CD4-positive, alpha-beta T cell (primary cell): ENCODE data around the gene UQCC2. TPM values are rescaled to one million over a fixed set of nuclear protein-coding genes. Genes with fewer than 3 reads are reported as not detected.

Experiments used
- ATAC-seq: fragments of 200-7000 bp; cut with Tn5 transposase; one replicate; pipeline ENCODE4 v1.10.0; 2022; ENCODE audit warnings: mild to moderate bottlenecking; ENCODE audit not compliant: poor library complexity
- CTCF ChIA-PET: fragments of 350-600 bp; sonication (Branson Sonifier 250); formaldehyde crosslinking; loops from one replicate; lab custom pipeline; 2021; ENCODE audit warnings: antibody characterized with exemption, inconsistent platforms; lab: Charles Lee
- POLR2A ChIA-PET: fragments of 350-600 bp; sonication (Branson Sonifier 250); formaldehyde crosslinking; loops from one replicate; lab custom pipeline; 2021; ENCODE audit warnings: antibody characterized with exemption, inconsistent platforms; lab: Charles Lee
- DNase-seq, 14 experiments: peaks; one replicate each; pipeline ENCODE4 v3.0.0-alpha.2; 2013 to 2020; ENCODE audit warnings: mixed read lengths in 2 of 14
- H3K27ac ChIP-seq, 2 donors: one replicate each; pipeline versions ENCODE4 v1.5.1 to v1.7.0; 2013; ENCODE audit warnings: low read length in 2 of 2, low read depth in 1 of 2, mild to moderate bottlenecking in 1 of 2
- H3K27me3 ChIP-seq, 2 experiments: 1 replicate in 1 of 2; 2 replicates in 1 of 2; pipeline versions ENCODE4 v1.6.1 to v1.7.0; 2013; ENCODE audit warnings: low read length in 2 of 2, control low read depth in 1 of 2, mild to moderate bottlenecking in 1 of 2, moderate library complexity in 1 of 2; ENCODE audit not compliant: insufficient read depth in 2 of 2, control insufficient read depth in 1 of 2
- H3K36me3 ChIP-seq: one replicate; pipeline ENCODE4 v1.6.1; 2013; ENCODE audit warnings: low read length, control low read depth; ENCODE audit not compliant: insufficient read depth
- H3K4me1 ChIP-seq: one replicate; pipeline ENCODE4 v1.6.1; 2013; ENCODE audit warnings: low read length, control low read depth; ENCODE audit not compliant: insufficient read depth
- H3K4me3 ChIP-seq: one replicate; pipeline ENCODE4 v1.5.1; 2013; ENCODE audit warnings: mild to moderate bottlenecking, low read length, moderate library complexity
- H3K9me3 ChIP-seq, 2 experiments: 1 replicate in 1 of 2; 2 replicates in 1 of 2; pipeline versions ENCODE4 v1.6.1 to v1.7.0; 2013; ENCODE audit warnings: low read length in 2 of 2, mild to moderate bottlenecking in 2 of 2, control low read depth in 1 of 2, moderate library complexity in 1 of 2; ENCODE audit not compliant: control insufficient read depth in 1 of 2, insufficient read depth in 1 of 2
- H3K27ac Mint-ChIP-seq: one replicate; pipeline ENCODE4 v1.8.0; 2020; ENCODE audit warnings: mixed read lengths
- H3K27me3 Mint-ChIP-seq: one replicate; pipeline ENCODE4 v1.8.0; 2021; ENCODE audit warnings: mixed read lengths
- H3K36me3 Mint-ChIP-seq: one replicate; pipeline ENCODE4 v1.8.0; 2021; ENCODE audit warnings: low read depth, mixed read lengths
- H3K4me1 Mint-ChIP-seq: one replicate; pipeline ENCODE4 v1.8.0; 2021; ENCODE audit warnings: low read depth, mixed read lengths
- H3K4me3 Mint-ChIP-seq: one replicate; pipeline ENCODE4 v1.8.0; 2020; ENCODE audit warnings: mild to moderate bottlenecking, mixed read lengths
- H3K9me3 Mint-ChIP-seq: one replicate; pipeline ENCODE4 v1.8.0; 2020; ENCODE audit warnings: mixed read lengths
- CTCF ChIP-seq: fragments of 200-600 bp; IDR thresholded peaks from one replicate; pipeline ENCODE4 v1.8.0; 2022; ENCODE audit warnings: antibody characterized with exemption, mild to moderate bottlenecking
- intact Hi-C, 2 experiments: fragments of 100-400 bp; cut with DNase I in 1 of 2; cut with micrococcal nuclease in 1 of 2; formaldehyde crosslinking; loops; one replicate each; pipeline versions ENCODE4 v1.15.1 to v1.9.0; 2023 to 2025; cut with DNase I, micrococcal nuclease
- total RNA-seq, 174 experiments: library from RNA in 2 of 174; stranded (reverse) in 2 of 174; gene quantifications; one replicate each; pipeline ENCODE4 v1.2.3 and lab custom pipeline; 2021 to 2026

Gene UQCC2
- total RNA-seq, 2 experiments from 2014 or later, result 8.7 to 9.3 TPM

- Mint-ChIP-seq H3K27me3 (no peaks in the 10 kb centered on the region), H3K9me3 (no peaks in the 10 kb centered on the region), H3K4me1 (no peaks in the 10 kb centered on the region), H3K4me3 (no peak overlapping the region), H3K36me3 (no peaks in the 10 kb centered on the region), H3K27ac (no peak overlapping the region)
- ChIA-PET CTCF (no interaction called here), POLR2A (no interaction called here)
- Histone ChIP-seq H3K9me3 (no peaks in the 10 kb centered on the region), H3K27me3 (no peaks in the 10 kb centered on the region), H3K27ac (no peak overlapping the region), H3K4me1 (no peaks in the 10 kb centered on the region), H3K36me3 (no peaks in the 10 kb centered on the region), H3K4me3 (no peak overlapping the region)
- intact Hi-C loops, result no loop called here
- ATAC-seq (no peak), DNase-seq (no peak)
- no peak for TF ChIP-seq CTCF
These were observed 40.5 kb upstream of the UQCC2 start for GRCh38 chr6:33751771-33752645.

- H3K4me3 ChIP-seq, result no peak overlapping the region
- no peak for TF ChIP-seq CTCF
- H3K27ac Mint-ChIP-seq, result no peak overlapping the region
- no peaks in the 10 kb centered on the region for H3K9me3 ChIP-seq
- H3K27me3 Mint-ChIP-seq, result no peaks in the 10 kb centered on the region
- intact Hi-C loops, result no loop called here
- no peaks in the 10 kb centered on the region for H3K4me1 Mint-ChIP-seq
- H3K27ac ChIP-seq, result no peak overlapping the region
- no peaks in the 10 kb centered on the region for H3K4me1 ChIP-seq
- no peaks in the 10 kb centered on the region for H3K36me3 ChIP-seq
- no peak overlapping the region for H3K4me3 Mint-ChIP-seq
- ATAC-seq, result no peak
- no peaks in the 10 kb centered on the region for H3K36me3 Mint-ChIP-seq
- no peak for DNase-seq
- POLR2A ChIA-PET, result no interaction called here
- CTCF ChIA-PET, result no interaction called here
- no peaks in the 10 kb centered on the region for H3K9me3 Mint-ChIP-seq
- H3K27me3 ChIP-seq, result peaks cover 0 to 2% of the 10 kb centered on the region in 2 experiments
These were observed 38.9 kb upstream of the UQCC2 start for GRCh38 chr6:33750244-33750991.

- intact Hi-C loops, result no loop called here
- H3K27me3 ChIP-seq, result peaks cover 0 to 2% of the 10 kb centered on the region in 2 experiments
- no peak overlapping the region for H3K27ac ChIP-seq
- ChIA-PET POLR2A (no interaction called here), CTCF (no interaction called here)
- H3K4me3 ChIP-seq, result no peak overlapping the region
- H3K27me3 Mint-ChIP-seq, result peaks cover under 1% of the 10 kb centered on the region
- no peak overlapping the region for H3K27ac Mint-ChIP-seq
- TF ChIP-seq CTCF, result no peak
- no peaks in the 10 kb centered on the region for H3K36me3 ChIP-seq
- no peaks in the 10 kb centered on the region for H3K36me3 Mint-ChIP-seq
- H3K9me3 Mint-ChIP-seq, result no peaks in the 10 kb centered on the region
- ATAC-seq, result no peak
- no peaks in the 10 kb centered on the region for H3K9me3 ChIP-seq
- DNase-seq, result no peak
- H3K4me1 Mint-ChIP-seq, result peaks cover under 1% of the 10 kb centered on the region
- H3K4me1 ChIP-seq, result peaks cover 2% of the 10 kb centered on the region
- no peak overlapping the region for H3K4me3 Mint-ChIP-seq
These were observed 37.9 kb upstream of the UQCC2 start for GRCh38 chr6:33749401-33749800.
